HG03521 (cell line): ENCODE measurements around the gene GUCA1A.
"Not testable (repeated sequence)": the region's sequence is repeated elsewhere in the genome, so short reads cannot be mapped to it uniquely, and the experiment has no call there.

Source experiments
- ATAC-seq: cut with Tn5 transposase; IDR thresholded peaks from one replicate; pipeline ENCODE4 v1.9.1; 2021; ENCODE audit warnings: mild to moderate bottlenecking, moderate library complexity; ENCODE audit not compliant: unreplicated experiment

The GUCA1A gene

GRCh38 chr6:42171813-42172581 lies 1.2 kb upstream of the GUCA1A start:
- no peak for ATAC-seq

- ATAC-seq, result no peak
These were observed 2.7 kb downstream of the GUCA1A start for GRCh38 chr6:42175860-42176259.

GRCh38 chr6:42176981-42177380 lies 3.8 kb downstream of the GUCA1A start:
- ATAC-seq, result no peak

GRCh38 chr6:42177514-42178364 lies 4.6 kb downstream of the GUCA1A start:
- no peak for ATAC-seq

- no peak for ATAC-seq
These were observed 6.2 kb downstream of the GUCA1A start for GRCh38 chr6:42179261-42179944.

GRCh38 chr6:42179945-42180313 lies 6.8 kb downstream of the GUCA1A start:
- ATAC-seq, result no peak

- no peak for ATAC-seq
These were observed 8.9 kb downstream of the GUCA1A start for GRCh38 chr6:42182101-42182500.

- ATAC-seq, result no peak
These were observed 11.3 kb downstream of the GUCA1A start for GRCh38 chr6:42184475-42184874.

GRCh38 chr6:42185597-42185996 lies 12.4 kb downstream of the GUCA1A start:
- ATAC-seq, result no peak

- ATAC-seq, result no peak
These were observed 15.2 kb downstream of the GUCA1A start for GRCh38 chr6:42188406-42188805.

- no peak for ATAC-seq
These were observed 17.5 kb downstream of the GUCA1A start for GRCh38 chr6:42190554-42191183.

- not testable (repeated sequence) for ATAC-seq
These were observed 19.2 kb downstream of the GUCA1A start for GRCh38 chr6:42192385-42192784.

GRCh38 chr6:42193491-42193894 lies 20.3 kb downstream of the GUCA1A start:
- ATAC-seq, result no peak

GRCh38 chr6:42194056-42194455 lies 20.9 kb downstream of the GUCA1A start:
- no peak for ATAC-seq

- ATAC-seq, result no peak
These were observed 22.3 kb downstream of the GUCA1A start for GRCh38 chr6:42195415-42195814.

- ATAC-seq, result no peak
These were observed 24.6 kb downstream of the GUCA1A start for GRCh38 chr6:42197555-42198362.

GRCh38 chr6:42199106-42199981 lies 26.2 kb downstream of the GUCA1A start:
- ATAC-seq, result no peak

GRCh38 chr6:42200035-42200434 lies 26.9 kb downstream of the GUCA1A start:
- no peak for ATAC-seq

GRCh38 chr6:42201382-42201781 lies 28.2 kb downstream of the GUCA1A start:
- ATAC-seq, result no peak
